Measurements from ENCODE around the gene USP24. TPM values are rescaled to one million over a fixed set of nuclear protein-coding genes. Genes with fewer than 3 reads are reported as not detected.

The USP24 gene
- total RNA-seq, 4 donors from 2014 or later = 27.7 to 84.0 (median 30.2) TPM

GRCh38 chr1:55188909-55189308 lies 26.3 kb downstream of the USP24 start:
- no peak for DNase-seq (ENCODE audit: low spot score in 2 of 2)
- no peak for TF ChIP-seq EP300 (IDR thresholded peaks at IDR 0.05)
- 72% methylated on average over 5 of the region's 5 CpGs for WGBS

GRCh38 chr1:55185832-55186231 lies 29.3 kb downstream of the USP24 start:
- Histone ChIP-seq H3K27ac (no peak overlapping the region), H3K4me3 (no peak overlapping the region), H3K9me3 (no peaks in the 10 kb centered on the region), H3K27me3 (no peaks in the 10 kb centered on the region), H3K36me3 (no peaks in the 10 kb centered on the region), H3K4me1 (no peaks in the 10 kb centered on the region)
- TF ChIP-seq POLR2AphosphoS5 (IDR thresholded peaks at IDR 0.05) = no peak
- TF ChIP-seq POLR2A (IDR thresholded peaks at IDR 0.05) = no peak
- no peak for TF ChIP-seq EP300 (IDR thresholded peaks at IDR 0.05)
- DNase-seq (ENCODE audit: low spot score in 2 of 2) = no peak
- WGBS = 83% methylated on average over 2 of the region's 2 CpGs

More at GRCh38 chr1:55188909-55189308, 26.3 kb downstream of the USP24 start:
- H3K27ac ChIP-seq = no peak overlapping the region
- no peak overlapping the region for H3K4me3 ChIP-seq
- H3K4me1 ChIP-seq = no peaks in the 10 kb centered on the region
- no peaks in the 10 kb centered on the region for H3K27me3 ChIP-seq
- no peaks in the 10 kb centered on the region for H3K9me3 ChIP-seq
- no peaks in the 10 kb centered on the region for H3K36me3 ChIP-seq

- Histone ChIP-seq H3K4me3 (no peak overlapping the region), H3K27me3 (no peaks in the 10 kb centered on the region), H3K9me3 (no peaks in the 10 kb centered on the region), H3K27ac (no peak overlapping the region), H3K4me1 (no peaks in the 10 kb centered on the region), H3K36me3 (no peaks in the 10 kb centered on the region)
- TF ChIP-seq CTCF (IDR thresholded peaks at IDR 0.05) (no peak), EP300 (IDR thresholded peaks at IDR 0.05) (no peak), POLR2A (IDR thresholded peaks at IDR 0.05) (no peak), POLR2AphosphoS5 (IDR thresholded peaks at IDR 0.05) (no peak)
- WGBS = 97% methylated on average over 5 of the region's 5 CpGs
- no peak for DNase-seq (ENCODE audit: low spot score in 2 of 2)
These were observed 30.3 kb downstream of the USP24 start for GRCh38 chr1:55184859-55185258.

GRCh38 chr1:55181666-55182065 lies 33.5 kb downstream of the USP24 start:
- DNase-seq (ENCODE audit: low spot score in 2 of 2) = no peak
- TF ChIP-seq CTCF (IDR thresholded peaks at IDR 0.05) (no peak), EP300 (IDR thresholded peaks at IDR 0.05) (no peak), POLR2A (IDR thresholded peaks at IDR 0.05) (no peak), POLR2AphosphoS5 (IDR thresholded peaks at IDR 0.05) (no peak)
- Histone ChIP-seq H3K4me1 (no peaks in the 10 kb centered on the region), H3K4me3 (no peak overlapping the region), H3K9me3 (no peaks in the 10 kb centered on the region), H3K27me3 (no peaks in the 10 kb centered on the region), H3K36me3 (no peaks in the 10 kb centered on the region), H3K27ac (no peak overlapping the region)

- Histone ChIP-seq H3K27me3 (no peaks in the 10 kb centered on the region), H3K9me3 (no peaks in the 10 kb centered on the region), H3K4me1 (no peaks in the 10 kb centered on the region), H3K36me3 (no peaks in the 10 kb centered on the region), H3K27ac (no peak overlapping the region), H3K4me3 (no peak overlapping the region)
- TF ChIP-seq POLR2A (IDR thresholded peaks at IDR 0.05) (no peak), POLR2AphosphoS5 (IDR thresholded peaks at IDR 0.05) (no peak), EP300 (IDR thresholded peaks at IDR 0.05) (no peak), CTCF (IDR thresholded peaks at IDR 0.05) (no peak)
- DNase-seq (ENCODE audit: low spot score in 2 of 2) = no peak
- 98% methylated on average over 4 of the region's 5 CpGs for WGBS
These were observed 35.0 kb downstream of the USP24 start for GRCh38 chr1:55180075-55180670.

- no peaks in the 10 kb centered on the region for H3K4me1 ChIP-seq
- 95% methylated on average over 3 of the region's 3 CpGs for WGBS
- no peaks in the 10 kb centered on the region for H3K36me3 ChIP-seq
- H3K27me3 ChIP-seq = no peaks in the 10 kb centered on the region
- no peak for TF ChIP-seq POLR2A (IDR thresholded peaks at IDR 0.05)
- H3K27ac ChIP-seq = no peak overlapping the region
- no peak overlapping the region for H3K4me3 ChIP-seq
- no peaks in the 10 kb centered on the region for H3K9me3 ChIP-seq
- DNase-seq (ENCODE audit: low spot score in 2 of 2) = no peak
These were observed 35.9 kb downstream of the USP24 start for GRCh38 chr1:55179177-55179835.
